ENCODE data around the gene DEPDC7.

- TF ChIP-seq CTCF (IDR thresholded peaks at IDR 0.05): no peak
- no peak for TF ChIP-seq POLR2A (IDR thresholded peaks at IDR 0.05)
- TF ChIP-seq EP300 (IDR thresholded peaks at IDR 0.05): no peak
These were observed 9.7 kb downstream of the DEPDC7 start for GRCh38 chr11:33025339-33025722.
